22Rv1 (cell line): Measurements from ENCODE around the gene BPIFB3.

Experiments
- H3K27ac ChIP-seq: fragments of 450-650 bp; 2 replicates; pipeline ENCODE4 v1.5.1; 2017
- ZFX ChIP-seq: fragments of 450-650 bp; IDR thresholded peaks from 2 replicates; pipeline ENCODE4 v1.6.1; 2017; ENCODE audit warnings: antibody characterized with exemption, borderline replicate concordance
- TF ChIP-seq, protein P1 (sequence below): fragments of 450-650 bp; IDR thresholded peaks from 2 replicates; pipeline ENCODE4 v1.5.1; 2017; ENCODE audit warnings: mild to moderate bottlenecking

BPIFB3 gene

DNA sequence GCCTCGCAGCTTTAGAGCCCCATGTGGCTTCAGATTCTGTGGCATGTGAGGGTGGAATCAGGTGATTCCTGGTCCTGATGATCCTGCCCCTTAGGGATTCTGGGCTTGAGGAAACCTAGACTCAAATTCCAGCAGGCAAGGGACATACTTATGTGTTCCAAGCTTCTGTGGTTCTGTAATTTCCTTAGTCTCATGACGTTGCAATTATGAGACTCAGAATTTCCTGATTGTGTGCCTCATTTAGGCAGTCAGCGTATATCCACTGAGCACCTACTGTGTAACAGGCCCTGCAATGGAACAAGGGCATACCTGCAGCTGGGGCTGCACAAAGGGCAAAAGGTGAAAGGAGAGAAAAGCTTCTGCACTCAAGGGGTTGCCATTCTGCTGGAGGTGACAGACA, 14.1 kb downstream of the BPIFB3 start:
- TF ChIP-seq, protein P1, sequence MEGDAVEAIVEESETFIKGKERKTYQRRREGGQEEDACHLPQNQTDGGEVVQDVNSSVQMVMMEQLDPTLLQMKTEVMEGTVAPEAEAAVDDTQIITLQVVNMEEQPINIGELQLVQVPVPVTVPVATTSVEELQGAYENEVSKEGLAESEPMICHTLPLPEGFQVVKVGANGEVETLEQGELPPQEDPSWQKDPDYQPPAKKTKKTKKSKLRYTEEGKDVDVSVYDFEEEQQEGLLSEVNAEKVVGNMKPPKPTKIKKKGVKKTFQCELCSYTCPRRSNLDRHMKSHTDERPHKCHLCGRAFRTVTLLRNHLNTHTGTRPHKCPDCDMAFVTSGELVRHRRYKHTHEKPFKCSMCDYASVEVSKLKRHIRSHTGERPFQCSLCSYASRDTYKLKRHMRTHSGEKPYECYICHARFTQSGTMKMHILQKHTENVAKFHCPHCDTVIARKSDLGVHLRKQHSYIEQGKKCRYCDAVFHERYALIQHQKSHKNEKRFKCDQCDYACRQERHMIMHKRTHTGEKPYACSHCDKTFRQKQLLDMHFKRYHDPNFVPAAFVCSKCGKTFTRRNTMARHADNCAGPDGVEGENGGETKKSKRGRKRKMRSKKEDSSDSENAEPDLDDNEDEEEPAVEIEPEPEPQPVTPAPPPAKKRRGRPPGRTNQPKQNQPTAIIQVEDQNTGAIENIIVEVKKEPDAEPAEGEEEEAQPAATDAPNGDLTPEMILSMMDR = no peak
- TF ChIP-seq ZFX = no peak

DNA sequence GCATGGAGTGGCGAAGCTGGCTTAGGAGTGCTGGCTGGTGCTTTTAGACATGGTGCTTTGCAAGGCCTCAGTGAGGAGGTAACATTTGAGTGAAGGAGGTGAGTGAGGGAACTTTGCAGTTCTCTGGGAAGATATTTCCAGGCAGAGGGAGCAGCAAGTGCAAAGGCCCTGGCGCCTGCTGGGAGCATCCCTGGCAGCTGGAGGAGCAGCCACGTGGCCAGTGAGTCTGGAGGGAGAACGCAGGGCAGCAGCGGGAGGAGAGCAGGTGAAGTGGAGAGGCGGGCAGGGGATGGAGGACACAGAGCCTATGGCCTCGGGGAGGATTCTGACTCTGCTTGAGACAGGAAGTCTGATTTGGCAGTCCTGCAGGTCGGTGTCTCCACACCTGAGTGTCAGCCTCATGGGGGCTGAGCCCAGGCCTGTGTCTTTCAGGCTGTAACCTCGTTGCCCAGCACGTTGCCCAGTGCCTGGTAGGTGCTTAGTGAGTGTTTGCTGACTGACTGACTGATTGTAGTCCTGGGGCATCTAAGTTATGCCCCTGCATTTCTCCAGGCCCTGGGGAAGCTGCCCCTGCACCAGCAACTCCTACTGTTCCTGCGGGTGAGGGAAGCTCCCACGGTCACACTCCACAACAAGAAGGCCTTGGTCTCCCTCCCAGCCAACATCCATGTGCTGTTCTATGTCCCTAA, 14.7 kb downstream of the BPIFB3 start:
- no peak overlapping the region for H3K27ac ChIP-seq
- no peak for TF ChIP-seq ZFX
- TF ChIP-seq, protein P1 = no peak

More for the DNA sequence above, 14.1 kb downstream of the BPIFB3 start:
- no peak overlapping the region for H3K27ac ChIP-seq

DNA sequence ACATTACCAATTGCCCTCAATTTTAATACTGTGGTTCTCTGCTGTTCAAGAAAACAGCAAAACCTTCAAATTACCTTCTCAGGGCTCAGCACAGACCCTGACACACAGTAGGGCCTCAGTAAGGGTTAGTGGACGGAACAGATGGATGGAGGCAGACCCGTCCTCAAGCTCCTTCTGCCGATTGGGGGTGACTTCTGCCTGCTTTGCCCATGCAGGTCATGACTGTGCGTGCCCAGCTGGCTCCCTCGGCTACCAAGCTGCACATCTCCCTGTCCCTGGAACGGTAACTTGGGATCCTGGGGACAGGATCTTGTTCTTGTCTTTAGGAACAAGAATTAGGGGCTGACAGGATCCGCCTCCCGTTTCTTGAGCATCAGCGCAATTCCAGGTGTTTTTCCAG, 16.0 kb downstream of the BPIFB3 start:
- no peak for TF ChIP-seq ZFX
- TF ChIP-seq, protein P1 = no peak
- H3K27ac ChIP-seq = no peak overlapping the region

DNA sequence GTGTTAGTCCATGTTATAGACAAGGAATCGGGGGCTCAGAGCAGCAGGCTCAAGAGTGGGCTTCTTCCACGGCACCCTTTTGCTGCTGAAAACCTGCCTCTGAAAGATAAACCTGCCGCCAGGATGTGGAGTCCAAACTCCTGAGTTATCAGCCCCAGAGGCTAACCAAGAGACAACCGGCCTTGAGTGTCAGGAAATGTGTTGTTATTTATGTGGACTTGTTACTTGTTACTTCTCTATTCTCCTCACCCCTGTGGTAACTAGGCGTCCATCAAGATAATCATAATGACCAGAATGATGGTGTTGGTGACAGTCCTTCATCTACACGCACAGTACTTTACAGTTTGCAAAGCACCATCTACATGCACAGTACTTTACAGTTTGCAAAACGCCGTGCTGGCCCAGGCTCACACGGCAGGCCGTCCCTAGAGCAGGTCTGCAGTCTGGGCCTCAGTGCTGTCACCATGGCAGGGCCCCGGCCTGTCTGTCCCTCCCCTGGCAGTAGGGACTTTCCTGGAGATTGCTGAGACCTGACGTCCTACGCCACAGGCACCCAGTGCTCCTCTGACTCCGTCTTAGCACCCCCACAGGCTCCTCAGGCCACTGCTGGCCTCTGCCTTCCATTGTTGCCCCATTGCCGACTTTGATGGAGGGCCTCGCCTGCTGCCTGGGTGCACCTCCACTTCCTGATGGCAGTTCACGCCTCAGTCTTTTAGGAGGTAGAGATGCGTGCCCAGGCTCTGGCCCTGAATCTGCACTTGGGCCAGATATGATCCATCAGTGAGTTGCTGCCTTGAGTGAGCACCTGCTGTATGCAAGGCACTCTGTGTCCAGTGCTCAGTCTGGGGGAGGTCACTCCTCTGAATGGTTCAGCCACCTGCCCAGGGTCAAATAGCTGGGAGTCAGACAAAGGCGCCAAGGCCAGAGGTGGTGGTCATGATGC, 16.7 kb downstream of the BPIFB3 start:
- no peak overlapping the region for H3K27ac ChIP-seq
- TF ChIP-seq, protein P1 = no peak
- TF ChIP-seq ZFX = no peak

DNA sequence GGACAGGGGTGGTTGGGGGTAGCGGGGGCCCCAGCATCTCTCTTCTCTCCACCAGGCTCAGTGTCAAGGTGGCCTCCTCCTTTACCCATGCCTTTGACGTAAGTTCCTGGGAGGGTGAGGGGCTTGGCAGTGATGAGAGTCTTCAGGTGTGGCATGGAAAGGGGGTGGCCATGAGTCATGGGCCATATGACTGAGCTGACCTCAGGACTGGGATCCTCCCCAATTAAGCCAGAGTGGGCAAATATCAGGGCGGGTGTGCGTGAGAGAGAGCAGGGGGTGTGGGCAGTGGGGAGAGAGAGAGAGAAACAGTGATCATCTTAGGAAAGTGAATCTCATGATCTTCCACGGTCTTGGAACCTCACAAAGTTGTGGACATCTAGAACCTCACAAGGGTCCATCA, 17.5 kb downstream of the BPIFB3 start:
- no peak for TF ChIP-seq ZFX
- TF ChIP-seq, protein P1 = no peak
- H3K27ac ChIP-seq = no peak overlapping the region

DNA sequence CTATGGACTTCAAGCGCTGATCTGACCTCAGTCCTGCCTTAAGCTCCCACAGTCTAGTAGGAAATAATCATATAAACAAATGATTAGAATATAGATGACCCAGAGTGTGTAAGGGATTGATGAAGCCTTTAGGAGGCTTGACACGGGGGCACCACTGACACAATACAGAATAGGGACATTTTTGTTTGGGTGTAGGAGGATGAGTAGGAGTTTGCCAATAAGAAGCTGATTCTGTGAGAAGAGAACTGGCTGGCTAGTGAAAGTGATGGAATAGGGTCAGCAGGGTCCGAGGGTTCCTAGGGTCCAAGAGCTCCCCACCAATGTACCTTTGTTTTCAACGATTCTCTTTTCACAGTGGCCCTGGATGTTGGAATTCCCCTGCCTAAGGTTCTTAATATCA, 18.7 kb downstream of the BPIFB3 start:
- no peak for TF ChIP-seq ZFX
- TF ChIP-seq, protein P1 = no peak
- H3K27ac ChIP-seq = no peak overlapping the region

DNA sequence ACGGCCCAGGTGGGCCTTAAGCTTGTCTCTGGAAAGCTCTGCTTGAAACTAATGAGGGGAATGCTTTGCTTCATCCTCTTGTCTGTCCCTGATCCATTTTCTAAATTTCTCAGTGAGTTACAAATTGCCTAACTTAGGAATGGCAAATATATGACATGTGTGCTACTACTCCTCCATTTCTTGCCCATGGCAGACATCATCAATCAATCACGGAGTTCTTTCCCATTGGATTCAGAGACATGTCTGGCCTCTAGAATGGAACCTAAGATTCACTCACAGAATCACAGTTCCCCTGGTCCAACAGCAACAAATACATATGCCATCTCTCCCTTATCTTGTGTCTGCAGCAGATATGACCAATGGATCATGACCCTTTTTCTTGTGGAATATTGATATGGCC, 19.1 kb downstream of the BPIFB3 start:
- H3K27ac ChIP-seq = no peak overlapping the region
- no peak for TF ChIP-seq ZFX
